Natural killer cell (primary cell): Measurements from ENCODE around the gene TMEM178A. TPM values are rescaled to one million over a fixed set of nuclear protein-coding genes. Genes with fewer than 3 reads are reported as not detected.

ENCODE experiments used
- ATAC-seq, 3 donors: fragments of 150-1000 bp in 2 of 3; fragments of 200-7000 bp in 1 of 3; cut with Tn5 transposase; 1 replicate in 1 of 3; 2 replicates in 2 of 3; pipeline ENCODE4 v1.10.0; 2021; ENCODE audit warnings: mild to moderate bottlenecking in 2 of 3, moderate library complexity in 2 of 3
- DNase-seq, 2 donors: peaks; one replicate each; pipeline versions ENCODE4 v3.0.0 to v3.0.0-alpha.2; 2013 to 2021; ENCODE audit warnings: mixed read lengths in 1 of 2
- H3K27ac ChIP-seq: one replicate; pipeline ENCODE4 v1.5.1; 2013; ENCODE audit warnings: mild to moderate bottlenecking, low read length
- H3K27me3 ChIP-seq: one replicate; pipeline ENCODE4 v1.6.1; 2013; ENCODE audit warnings: low read length; ENCODE audit not compliant: control insufficient read depth, insufficient read depth
- H3K36me3 ChIP-seq: one replicate; pipeline ENCODE4 v1.6.1; 2013; ENCODE audit warnings: low read length; ENCODE audit not compliant: control insufficient read depth, insufficient read depth
- H3K4me1 ChIP-seq: one replicate; pipeline ENCODE4 v1.6.1; 2013; ENCODE audit warnings: low read length; ENCODE audit not compliant: control insufficient read depth, insufficient read depth
- H3K4me3 ChIP-seq: one replicate; pipeline ENCODE4 v1.5.1; 2013; ENCODE audit warnings: low read length
- H3K9me3 ChIP-seq: one replicate; pipeline ENCODE4 v1.6.1; 2013; ENCODE audit warnings: low read length; ENCODE audit not compliant: control insufficient read depth, insufficient read depth
- H3K27ac Mint-ChIP-seq, 2 donors: one replicate each; pipeline ENCODE4 v1.8.0; 2022; ENCODE audit warnings: mild to moderate bottlenecking in 2 of 2, mixed read lengths in 2 of 2, moderate library complexity in 1 of 2
- H3K27me3 Mint-ChIP-seq, 2 donors: one replicate each; pipeline ENCODE4 v1.8.0; 2022; ENCODE audit warnings: low read depth in 2 of 2, mixed read lengths in 2 of 2
- H3K36me3 Mint-ChIP-seq: one replicate; pipeline ENCODE4 v1.8.0; 2022; ENCODE audit warnings: mixed read lengths
- H3K4me1 Mint-ChIP-seq, 2 donors: one replicate each; pipeline ENCODE4 v1.8.0; 2022; ENCODE audit warnings: mixed read lengths in 2 of 2
- H3K4me3 Mint-ChIP-seq: one replicate; pipeline ENCODE4 v1.8.0; 2022; ENCODE audit warnings: mild to moderate bottlenecking, moderate library complexity, mixed read lengths
- H3K9me3 Mint-ChIP-seq, 2 donors: one replicate each; pipeline ENCODE4 v1.8.0; 2022; ENCODE audit warnings: mixed read lengths in 2 of 2
- WGBS: methylation state at CpG from one replicate; pipeline ENCODE4 v1.1.7; 2013; ENCODE audit warnings: missing lambda C conversion rate; ENCODE audit not compliant: insufficient coverage; 5-methylcytosine and 5-hydroxymethylcytosine counted together
- intact Hi-C: fragments of 100-400 bp; cut with micrococcal nuclease; formaldehyde crosslinking; loops from one replicate; pipeline ENCODE4 v1.14.2; 2022
- total RNA-seq, 4 donors: library from RNA; stranded (reverse); fragments of 120-200 nt in 1 of 4; gene quantifications; one replicate each; pipeline versions ENCODE4 v1.2.3 to v1.2.4, GENCODE V29; 2013 to 2022
- TF ChIP-seq, protein P1 (sequence below): fragments of 200-600 bp; IDR thresholded peaks from one replicate; pipeline ENCODE4 v1.8.0; 2022; ENCODE audit warnings: antibody characterized with exemption

TMEM178A gene
- total RNA-seq, 3 donors from 2014 or later (not counting 1 experiment from before 2014, with no cell fraction given) = 0.21 TPM; not detected in 2

DNA sequence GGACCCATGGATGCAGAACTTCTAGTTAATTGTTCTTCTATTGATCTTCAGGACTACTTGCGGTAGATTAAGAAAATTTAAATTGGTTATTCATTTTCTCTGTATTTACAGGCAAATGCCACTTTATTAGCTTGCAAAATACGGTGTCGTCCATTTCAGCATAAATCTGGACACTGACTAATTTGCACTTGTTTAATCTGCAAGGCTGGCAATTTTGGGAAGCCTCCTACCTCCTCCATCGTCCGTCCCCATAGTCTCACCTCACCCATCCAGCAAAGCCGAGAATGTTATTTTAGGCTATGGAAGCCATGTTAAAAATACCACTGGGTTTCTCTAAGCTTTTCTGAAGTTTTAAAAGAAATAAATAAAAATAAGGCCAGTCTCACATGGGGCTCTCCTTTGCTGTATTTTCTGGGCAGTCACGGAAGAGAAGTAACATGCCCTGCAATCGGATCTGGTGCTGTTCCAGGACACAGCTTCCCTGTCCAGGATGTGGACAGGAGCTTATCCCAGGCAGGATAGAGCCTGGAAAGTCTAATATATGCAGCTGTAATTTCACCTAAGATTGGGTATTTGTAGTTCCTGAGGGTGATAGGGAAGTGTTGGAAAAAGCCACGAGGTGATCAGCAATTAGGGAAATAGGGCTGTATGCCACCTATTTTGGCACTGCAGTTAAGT lies 17.4 kb downstream of the TMEM178A start:
- TF ChIP-seq, protein P1, sequence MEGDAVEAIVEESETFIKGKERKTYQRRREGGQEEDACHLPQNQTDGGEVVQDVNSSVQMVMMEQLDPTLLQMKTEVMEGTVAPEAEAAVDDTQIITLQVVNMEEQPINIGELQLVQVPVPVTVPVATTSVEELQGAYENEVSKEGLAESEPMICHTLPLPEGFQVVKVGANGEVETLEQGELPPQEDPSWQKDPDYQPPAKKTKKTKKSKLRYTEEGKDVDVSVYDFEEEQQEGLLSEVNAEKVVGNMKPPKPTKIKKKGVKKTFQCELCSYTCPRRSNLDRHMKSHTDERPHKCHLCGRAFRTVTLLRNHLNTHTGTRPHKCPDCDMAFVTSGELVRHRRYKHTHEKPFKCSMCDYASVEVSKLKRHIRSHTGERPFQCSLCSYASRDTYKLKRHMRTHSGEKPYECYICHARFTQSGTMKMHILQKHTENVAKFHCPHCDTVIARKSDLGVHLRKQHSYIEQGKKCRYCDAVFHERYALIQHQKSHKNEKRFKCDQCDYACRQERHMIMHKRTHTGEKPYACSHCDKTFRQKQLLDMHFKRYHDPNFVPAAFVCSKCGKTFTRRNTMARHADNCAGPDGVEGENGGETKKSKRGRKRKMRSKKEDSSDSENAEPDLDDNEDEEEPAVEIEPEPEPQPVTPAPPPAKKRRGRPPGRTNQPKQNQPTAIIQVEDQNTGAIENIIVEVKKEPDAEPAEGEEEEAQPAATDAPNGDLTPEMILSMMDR = no peak
- intact Hi-C loops = no loop called here
- Mint-ChIP-seq H3K36me3 (no peaks in the 10 kb centered on the region), H3K27ac (no peak overlapping the region), H3K27me3 (peaks cover 12 to 23% of the 10 kb centered on the region in 2 donors), H3K4me1 (no peaks in the 10 kb centered on the region), H3K9me3 (no peaks in the 10 kb centered on the region), H3K4me3 (no peak overlapping the region)
- H3K27ac ChIP-seq = no peak overlapping the region
- H3K4me3 ChIP-seq = no peak overlapping the region
- ATAC-seq = no peak
- H3K4me1 ChIP-seq = no peaks in the 10 kb centered on the region
- H3K36me3 ChIP-seq = no peaks in the 10 kb centered on the region
- no peaks in the 10 kb centered on the region for H3K27me3 ChIP-seq
- DNase-seq = no peak
- H3K9me3 ChIP-seq = no peaks in the 10 kb centered on the region
- WGBS = 82% methylated on average over 7 of the region's 9 CpGs

DNA sequence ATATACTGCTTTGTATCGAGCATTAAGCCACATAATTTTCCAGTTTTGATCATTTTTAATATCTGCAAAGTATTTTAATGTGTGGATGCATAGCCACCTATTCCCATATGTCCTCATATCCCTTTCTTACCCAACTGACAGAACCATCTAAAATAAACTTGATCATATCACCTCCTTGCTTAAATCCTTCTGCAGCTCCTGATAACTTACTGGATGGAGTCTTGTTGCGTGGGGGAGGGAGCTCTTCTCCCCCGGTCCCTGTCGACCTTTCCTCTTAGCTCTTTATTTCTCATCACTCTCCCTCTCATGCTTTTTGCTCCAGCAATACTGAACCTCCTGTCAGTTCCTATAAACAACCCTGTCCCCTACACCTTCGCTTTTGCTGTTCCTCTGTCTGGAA lies 18.7 kb downstream of the TMEM178A start:
- Histone ChIP-seq H3K4me1 (no peaks in the 10 kb centered on the region), H3K4me3 (no peak overlapping the region), H3K27ac (no peak overlapping the region), H3K27me3 (no peaks in the 10 kb centered on the region), H3K36me3 (no peaks in the 10 kb centered on the region), H3K9me3 (no peaks in the 10 kb centered on the region)
- H3K27ac Mint-ChIP-seq = no peak overlapping the region
- no peaks in the 10 kb centered on the region for H3K9me3 Mint-ChIP-seq
- WGBS = 93% methylated on average over 4 of the region's 5 CpGs
- intact Hi-C loops = no loop called here
- ATAC-seq (no peak), DNase-seq (no peak)
- no peaks in the 10 kb centered on the region for H3K36me3 Mint-ChIP-seq
- TF ChIP-seq, protein P1 = no peak
- no peaks in the 10 kb centered on the region for H3K4me1 Mint-ChIP-seq
- no peak overlapping the region for H3K4me3 Mint-ChIP-seq
- peaks cover 10 to 26% of the 10 kb centered on the region in 2 donors for H3K27me3 Mint-ChIP-seq

DNA sequence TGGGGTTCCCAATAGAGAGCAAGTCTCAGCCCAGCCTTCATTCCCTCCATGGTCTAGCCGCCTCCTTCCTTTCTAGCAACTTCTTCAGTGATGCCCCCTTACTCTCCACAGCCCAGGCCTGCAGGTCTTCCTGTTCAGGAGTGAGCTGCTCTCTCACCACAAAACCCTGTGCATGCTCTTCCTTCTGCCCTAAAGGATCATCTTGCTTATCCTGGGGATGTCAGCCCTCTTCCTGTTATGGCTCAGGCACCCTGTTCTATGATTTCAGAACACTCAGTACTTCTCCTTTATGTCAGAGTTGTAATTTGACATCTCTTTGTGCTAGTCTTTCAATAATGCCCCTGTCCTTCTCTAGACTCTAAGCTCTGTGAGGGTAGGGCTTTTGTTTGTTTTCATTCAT lies 19.4 kb downstream of the TMEM178A start:
- Mint-ChIP-seq H3K4me1 (no peaks in the 10 kb centered on the region), H3K36me3 (no peaks in the 10 kb centered on the region), H3K27me3 (peaks cover 10 to 24% of the 10 kb centered on the region in 2 donors), H3K4me3 (no peak overlapping the region), H3K9me3 (no peaks in the 10 kb centered on the region), H3K27ac (no peak overlapping the region)
- H3K9me3 ChIP-seq = no peaks in the 10 kb centered on the region
- DNase-seq (no peak), ATAC-seq (no peak)
- H3K27me3 ChIP-seq = no peaks in the 10 kb centered on the region
- H3K27ac ChIP-seq = no peak overlapping the region
- WGBS = 97% methylated on average over 1 of the region's 1 CpG
- H3K4me3 ChIP-seq = no peak overlapping the region
- intact Hi-C loops = no loop called here
- H3K4me1 ChIP-seq = no peaks in the 10 kb centered on the region
- TF ChIP-seq, protein P1 = no peak
- H3K36me3 ChIP-seq = no peaks in the 10 kb centered on the region

DNA sequence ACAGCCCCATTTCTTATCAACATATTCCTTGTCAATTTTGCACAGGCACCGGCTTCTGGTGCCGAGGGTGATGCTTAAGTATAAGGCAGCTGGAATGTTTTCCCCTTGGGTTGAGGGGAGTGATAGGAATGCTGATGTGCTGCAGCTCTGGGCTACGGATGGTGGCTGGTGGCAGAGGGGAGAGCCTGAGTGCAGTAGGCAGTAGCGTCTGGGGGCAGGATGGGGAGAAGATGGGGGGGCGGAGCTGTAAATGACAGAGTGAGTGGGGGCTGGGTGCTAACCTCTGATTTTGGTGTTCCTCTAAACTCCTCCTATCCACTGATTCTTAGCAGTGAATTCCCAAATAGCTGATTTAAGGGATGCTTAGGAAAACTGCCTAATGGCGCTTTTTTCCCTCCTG lies 20.7 kb downstream of the TMEM178A start:
- Mint-ChIP-seq H3K9me3 (peaks cover 0 to 3% of the 10 kb centered on the region in 2 donors), H3K36me3 (no peaks in the 10 kb centered on the region), H3K4me1 (no peaks in the 10 kb centered on the region), H3K27ac (no peak overlapping the region), H3K4me3 (no peak overlapping the region), H3K27me3 (peaks cover 10 to 22% of the 10 kb centered on the region in 2 donors)
- TF ChIP-seq, protein P1 = no peak
- H3K4me3 ChIP-seq = no peak overlapping the region
- DNase-seq (no peak), ATAC-seq (no peak)
- intact Hi-C loops = no loop called here
- no peak overlapping the region for H3K27ac ChIP-seq
- WGBS = 92% methylated on average over 3 of the region's 6 CpGs
- H3K9me3 ChIP-seq = no peaks in the 10 kb centered on the region
- no peaks in the 10 kb centered on the region for H3K27me3 ChIP-seq
- no peaks in the 10 kb centered on the region for H3K4me1 ChIP-seq
- H3K36me3 ChIP-seq = no peaks in the 10 kb centered on the region
